ENCODE measurements around the gene SUGP1.

DNA sequence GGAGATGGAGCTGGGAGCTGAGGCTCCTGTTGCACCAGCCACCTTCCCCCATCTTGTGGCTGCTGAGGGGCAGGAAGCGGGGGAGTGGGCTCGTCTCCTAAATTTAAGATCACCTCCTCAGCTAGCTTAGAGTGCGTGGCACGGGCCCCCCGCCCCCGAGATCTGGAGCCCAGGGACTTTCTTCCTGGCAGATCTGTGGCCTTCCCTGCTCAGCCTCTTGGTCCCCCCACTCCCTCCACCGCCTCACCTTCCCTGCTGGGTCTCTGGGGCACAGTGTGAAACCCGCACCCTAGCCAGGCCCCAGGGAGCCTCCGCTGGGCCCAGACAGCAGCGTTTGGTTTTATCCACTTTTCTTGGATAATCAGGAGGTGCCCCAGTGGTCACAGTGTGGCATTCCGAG is 36.2 kb upstream of the SUGP1 start:
- TF ChIP-seq, protein P1, sequence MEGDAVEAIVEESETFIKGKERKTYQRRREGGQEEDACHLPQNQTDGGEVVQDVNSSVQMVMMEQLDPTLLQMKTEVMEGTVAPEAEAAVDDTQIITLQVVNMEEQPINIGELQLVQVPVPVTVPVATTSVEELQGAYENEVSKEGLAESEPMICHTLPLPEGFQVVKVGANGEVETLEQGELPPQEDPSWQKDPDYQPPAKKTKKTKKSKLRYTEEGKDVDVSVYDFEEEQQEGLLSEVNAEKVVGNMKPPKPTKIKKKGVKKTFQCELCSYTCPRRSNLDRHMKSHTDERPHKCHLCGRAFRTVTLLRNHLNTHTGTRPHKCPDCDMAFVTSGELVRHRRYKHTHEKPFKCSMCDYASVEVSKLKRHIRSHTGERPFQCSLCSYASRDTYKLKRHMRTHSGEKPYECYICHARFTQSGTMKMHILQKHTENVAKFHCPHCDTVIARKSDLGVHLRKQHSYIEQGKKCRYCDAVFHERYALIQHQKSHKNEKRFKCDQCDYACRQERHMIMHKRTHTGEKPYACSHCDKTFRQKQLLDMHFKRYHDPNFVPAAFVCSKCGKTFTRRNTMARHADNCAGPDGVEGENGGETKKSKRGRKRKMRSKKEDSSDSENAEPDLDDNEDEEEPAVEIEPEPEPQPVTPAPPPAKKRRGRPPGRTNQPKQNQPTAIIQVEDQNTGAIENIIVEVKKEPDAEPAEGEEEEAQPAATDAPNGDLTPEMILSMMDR (IDR thresholded peaks at IDR 0.05) = no peak
- TF ChIP-seq POLR2AphosphoS5 (IDR thresholded peaks at IDR 0.05; ENCODE audit: insufficient read depth in 1 of 2, low read depth in 1 of 2) = no peak
- no peak for TF ChIP-seq POLR2A (IDR thresholded peaks at IDR 0.05)
